Large intestine (tissue), 3 donors: ENCODE results near the gene DMD. TPM values are rescaled to one million over a fixed set of nuclear protein-coding genes. Genes with fewer than 3 reads are reported as not detected.
A peak's percentile ranks its signal among the peaks of the same experiment; 100 is the strongest.

ENCODE experiments used
- DNase-seq, 2 donors: peaks; one replicate each; pipeline versions ENCODE4 v3.0.0 to v3.0.0-alpha.2; 2013
- H3K27ac ChIP-seq: one replicate; pipeline ENCODE4 v1.5.1; 2013; ENCODE audit warnings: low read length
- H3K27me3 ChIP-seq: 2 replicates; pipeline ENCODE4 v1.6.1; 2013; ENCODE audit warnings: low read length; ENCODE audit not compliant: control insufficient read depth, insufficient read depth
- H3K36me3 ChIP-seq: 2 replicates; pipeline ENCODE4 v1.6.1; 2013; ENCODE audit warnings: low read length; ENCODE audit not compliant: control insufficient read depth, insufficient read depth
- H3K4me1 ChIP-seq: one replicate; pipeline ENCODE4 v1.6.1; 2013; ENCODE audit warnings: low read length; ENCODE audit not compliant: control insufficient read depth, insufficient read depth
- H3K4me3 ChIP-seq: one replicate; pipeline ENCODE4 v1.5.1; 2013; ENCODE audit warnings: low read length
- H3K9me3 ChIP-seq: one replicate; pipeline ENCODE4 v1.6.1; 2013; ENCODE audit warnings: mild to moderate bottlenecking, low read depth, low read length, moderate library complexity; ENCODE audit not compliant: control insufficient read depth
- WGBS: methylation state at CpG from one replicate; pipeline ENCODE4 v1.1.5; 2013; ENCODE audit warnings: low lambda C conversion rate; ENCODE audit not compliant: insufficient coverage; 5-methylcytosine and 5-hydroxymethylcytosine counted together
- polyA plus RNA-seq: library from polyadenylated mRNA; unstranded; fragments of 120-200 nt; gene quantifications from one replicate; pipeline ENCODE4 v1.2.1, GENCODE V29; 2013

Gene DMD
- polyA plus RNA-seq, 1 donor = 23.3 TPM

DNA sequence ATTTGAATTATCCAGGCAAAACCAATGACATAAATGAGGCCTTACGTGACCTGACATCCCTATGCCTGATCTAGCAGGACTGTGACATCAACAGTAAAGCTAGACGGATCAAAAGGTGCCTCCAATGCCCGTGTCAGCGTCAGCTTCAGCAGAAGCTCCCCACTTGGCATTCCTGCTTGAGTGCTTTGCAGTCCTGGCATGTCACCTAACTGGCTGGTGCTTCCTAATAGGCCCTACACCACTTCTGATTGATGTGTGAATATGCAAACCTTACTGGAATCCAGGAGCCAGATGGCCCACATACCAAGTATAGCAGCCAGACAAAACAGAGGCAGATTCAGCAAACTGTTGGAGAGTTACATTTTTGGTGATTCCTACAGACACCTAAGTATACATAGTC, 224.2 kb downstream of the DMD start:
- H3K27me3 ChIP-seq = no peaks in the 10 kb centered on the region
- no peak overlapping the region for H3K27ac ChIP-seq
- no CpG with 5 or more reads among the region's 4 CpGs for WGBS
- no peaks in the 10 kb centered on the region for H3K9me3 ChIP-seq
- no peak for DNase-seq
- H3K4me1 ChIP-seq = no peaks in the 10 kb centered on the region
- no peak overlapping the region for H3K4me3 ChIP-seq
- H3K36me3 ChIP-seq = no peaks in the 10 kb centered on the region

DNA sequence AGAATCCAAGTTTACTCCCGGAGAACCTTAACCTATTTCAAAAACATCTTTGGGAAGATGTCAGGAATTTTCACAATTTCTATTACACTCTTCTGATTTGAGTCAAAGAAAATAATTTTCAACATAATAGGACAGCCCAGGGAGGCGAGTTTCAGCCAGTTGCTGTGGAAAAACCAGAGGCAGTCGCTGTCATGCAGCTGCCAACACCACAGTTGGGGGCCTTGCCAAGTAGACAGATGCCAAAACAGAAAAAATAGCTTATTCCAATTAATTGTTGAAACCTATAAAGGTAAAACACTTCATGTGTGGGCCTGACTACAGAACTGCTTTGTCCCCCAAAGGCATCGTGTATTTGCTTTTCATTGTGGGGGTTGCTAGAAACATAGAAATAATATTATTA, 225.8 kb downstream of the DMD start:
- DNase-seq = no peak
- WGBS = no CpG with 5 or more reads among the region's 4 CpGs

DNA sequence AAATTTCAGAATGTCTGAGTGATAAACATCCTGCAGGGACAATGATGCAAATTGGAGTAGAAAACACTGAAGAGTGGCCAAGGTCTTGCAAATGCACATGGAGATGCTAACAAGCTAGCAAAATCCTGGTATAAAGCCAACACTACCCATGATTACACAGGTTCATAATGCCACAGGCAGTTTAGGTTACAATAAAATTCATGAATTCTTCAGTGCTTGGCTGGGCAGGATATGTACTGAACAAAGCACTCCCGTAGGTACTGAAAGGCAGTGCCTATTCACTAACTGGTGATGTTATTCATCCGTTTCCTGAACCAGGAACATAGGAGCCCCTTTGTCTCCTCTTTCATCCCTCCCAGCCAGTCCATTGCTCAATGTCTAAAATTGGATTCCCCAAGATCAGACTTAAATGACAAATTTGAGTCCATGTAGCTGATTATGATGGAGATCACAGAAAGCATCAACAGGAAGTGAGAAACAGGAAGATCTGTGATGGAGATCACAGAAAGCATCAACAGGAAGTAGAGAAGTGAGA, 244.5 kb downstream of the DMD start:
- H3K9me3 ChIP-seq = no peaks in the 10 kb centered on the region
- DNase-seq = no peak
- no peak overlapping the region for H3K27ac ChIP-seq
- no peak overlapping the region for H3K4me3 ChIP-seq
- no peaks in the 10 kb centered on the region for H3K27me3 ChIP-seq
- no peaks in the 10 kb centered on the region for H3K4me1 ChIP-seq
- no CpG with 5 or more reads among the region's 2 CpGs for WGBS
- H3K36me3 ChIP-seq = no peaks in the 10 kb centered on the region

More for the DNA sequence above, 225.8 kb downstream of the DMD start:
- no peak overlapping the region for H3K4me3 ChIP-seq
- no peaks in the 10 kb centered on the region for H3K36me3 ChIP-seq
- no peaks in the 10 kb centered on the region for H3K27me3 ChIP-seq
- no peaks in the 10 kb centered on the region for H3K9me3 ChIP-seq
- no peaks in the 10 kb centered on the region for H3K4me1 ChIP-seq
- no peak overlapping the region for H3K27ac ChIP-seq

DNA sequence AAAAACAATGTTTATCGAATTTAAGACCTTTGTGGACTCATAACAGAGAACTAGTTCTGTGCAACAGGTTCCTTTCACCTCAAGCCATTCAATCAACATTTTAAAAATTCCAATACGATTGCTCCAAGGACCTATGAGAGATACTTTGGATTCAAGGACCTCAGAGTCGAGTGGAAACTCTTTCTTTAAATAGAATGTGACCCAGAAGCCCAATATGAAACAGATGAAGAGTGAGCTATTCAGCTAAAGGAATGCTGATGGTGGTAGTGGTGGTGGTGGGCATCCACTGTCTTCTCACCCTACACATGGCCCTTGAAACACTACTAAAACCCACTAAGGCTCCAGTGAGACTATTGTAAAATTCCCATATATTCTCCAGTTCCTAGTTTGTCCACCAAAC, 257.2 kb downstream of the DMD start:
- no peaks in the 10 kb centered on the region for H3K36me3 ChIP-seq
- no peak overlapping the region for H3K4me3 ChIP-seq
- no peaks in the 10 kb centered on the region for H3K9me3 ChIP-seq
- no peaks in the 10 kb centered on the region for H3K27me3 ChIP-seq
- H3K4me1 ChIP-seq = no peaks in the 10 kb centered on the region
- no CpG with 5 or more reads among the region's 3 CpGs for WGBS
- no peak overlapping the region for H3K27ac ChIP-seq
- DNase-seq = no peak

DNA sequence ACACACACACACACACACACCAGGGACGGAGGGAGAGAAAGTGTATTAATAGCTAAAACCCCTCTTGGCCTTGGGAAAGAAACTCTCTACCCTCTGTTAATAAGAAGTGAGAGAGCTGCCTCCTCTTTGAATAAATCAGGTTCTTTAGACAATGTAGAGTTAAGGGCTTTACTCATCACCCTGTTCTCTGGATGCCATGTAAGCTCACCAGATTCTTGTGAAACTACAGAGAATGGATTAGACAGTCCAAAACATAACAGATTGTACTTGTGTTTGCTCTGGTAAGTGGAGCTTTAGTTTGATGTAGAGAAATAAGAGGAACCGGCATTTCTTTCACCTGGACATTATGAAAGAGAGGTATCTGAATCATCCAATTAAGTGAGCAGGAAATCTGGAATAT, 263.2 kb downstream of the DMD start:
- Histone ChIP-seq H3K9me3 (no peaks in the 10 kb centered on the region), H3K4me1 (no peaks in the 10 kb centered on the region), H3K4me3 (no peak overlapping the region), H3K27me3 (no peaks in the 10 kb centered on the region), H3K36me3 (no peaks in the 10 kb centered on the region), H3K27ac (no peak overlapping the region)
- no peak for DNase-seq
- WGBS = no CpG with 5 or more reads among the region's 2 CpGs

DNA sequence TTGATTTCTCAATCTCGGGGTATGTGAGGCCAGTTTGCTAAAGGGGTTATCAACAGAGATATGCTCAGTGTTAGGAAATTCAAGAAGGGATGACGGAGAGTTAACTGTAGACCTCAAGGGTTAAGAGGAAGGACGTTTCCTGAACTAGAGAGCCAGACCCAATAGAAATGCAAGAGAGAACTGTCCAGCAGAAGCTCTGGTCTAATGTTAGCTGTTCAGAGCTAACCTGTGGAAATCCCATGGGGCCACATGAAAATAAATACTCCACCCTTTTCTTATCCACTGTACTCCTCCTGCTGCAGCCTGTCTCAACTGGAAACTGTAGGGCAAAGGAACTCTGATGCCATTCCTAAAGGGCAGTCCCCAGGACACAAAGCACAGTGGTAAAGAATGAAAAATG, 274.3 kb downstream of the DMD start:
- no peak overlapping the region for H3K4me3 ChIP-seq
- no peaks in the 10 kb centered on the region for H3K4me1 ChIP-seq
- no peak overlapping the region for H3K27ac ChIP-seq
- WGBS = no CpG with 5 or more reads among the region's 3 CpGs
- no peak for DNase-seq
- no peaks in the 10 kb centered on the region for H3K9me3 ChIP-seq
- no peaks in the 10 kb centered on the region for H3K36me3 ChIP-seq
- H3K27me3 ChIP-seq = no peaks in the 10 kb centered on the region

DNA sequence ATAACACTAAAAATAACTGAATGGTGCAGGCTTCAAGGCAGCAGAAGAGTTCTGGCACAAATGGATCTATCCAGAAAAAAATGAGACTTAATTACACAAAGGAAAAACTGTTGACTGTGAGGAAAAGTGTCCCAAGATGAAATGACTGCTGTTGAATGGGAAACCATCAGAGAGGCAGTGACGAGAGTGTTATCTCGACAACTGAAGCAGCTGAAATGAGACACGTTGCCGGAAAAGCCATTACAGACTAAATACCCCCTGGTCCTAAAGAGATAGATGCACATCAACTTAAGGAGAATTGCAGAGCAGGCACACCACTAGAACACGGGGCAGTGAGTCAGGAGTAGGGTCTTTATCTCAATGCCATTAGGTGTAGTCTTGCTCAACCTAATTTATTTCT, 277.8 kb downstream of the DMD start:
- no peaks in the 10 kb centered on the region for H3K9me3 ChIP-seq
- DNase-seq = no peak
- no peaks in the 10 kb centered on the region for H3K36me3 ChIP-seq
- H3K4me3 ChIP-seq = no peak overlapping the region
- no peak overlapping the region for H3K27ac ChIP-seq
- H3K27me3 ChIP-seq = no peaks in the 10 kb centered on the region
- no peaks in the 10 kb centered on the region for H3K4me1 ChIP-seq
- no CpG with 5 or more reads among the region's 5 CpGs for WGBS

DNA sequence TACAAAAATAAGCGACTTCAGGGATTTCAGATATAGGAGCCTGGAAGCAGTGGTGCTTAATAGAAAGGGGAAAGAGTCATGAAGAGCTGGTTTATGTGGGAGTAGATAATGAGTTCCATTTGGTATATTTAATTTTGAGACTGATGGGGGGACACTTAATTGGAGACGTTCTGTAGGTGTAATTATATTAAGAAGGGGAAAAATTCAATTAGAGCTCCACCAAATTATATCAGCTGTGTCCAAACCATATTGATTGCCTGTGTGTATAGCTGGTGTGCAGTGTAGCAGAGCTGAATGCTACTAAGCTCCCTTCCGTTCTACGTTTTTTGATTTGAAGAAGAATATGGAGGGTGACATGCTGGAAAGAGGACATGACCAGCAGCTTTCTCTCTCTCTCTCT, 282.3 kb downstream of the DMD start:
- H3K4me1 ChIP-seq = no peaks in the 10 kb centered on the region

DNA sequence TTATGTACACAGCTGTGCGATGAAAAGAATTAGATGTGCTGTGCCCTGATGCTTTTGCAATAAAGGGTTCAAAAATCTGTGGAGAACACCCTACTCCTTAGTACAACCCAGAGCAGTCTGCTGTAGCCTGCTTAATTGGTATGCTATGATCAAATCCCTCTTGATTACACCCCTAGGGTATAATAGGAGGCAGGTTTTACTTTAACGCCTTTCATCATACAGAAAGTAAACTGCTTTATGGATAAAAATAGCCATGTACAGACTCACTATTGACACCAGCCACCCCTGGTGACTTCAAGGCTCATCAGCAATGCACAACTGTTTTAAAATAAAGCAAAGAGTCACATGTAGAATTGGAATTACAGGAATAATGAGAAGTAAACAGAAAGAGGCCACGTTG, 315.3 kb downstream of the DMD start:
- no CpG with 5 or more reads among the region's 3 CpGs for WGBS
- Histone ChIP-seq H3K27me3 (no peaks in the 10 kb centered on the region), H3K9me3 (no peaks in the 10 kb centered on the region), H3K27ac (no peak overlapping the region), H3K4me3 (no peak overlapping the region), H3K36me3 (no peaks in the 10 kb centered on the region), H3K4me1 (no peaks in the 10 kb centered on the region)
- no peak for DNase-seq

More for the DNA sequence above, 282.3 kb downstream of the DMD start:
- H3K27me3 ChIP-seq = no peaks in the 10 kb centered on the region
- no peaks in the 10 kb centered on the region for H3K9me3 ChIP-seq
- WGBS = 100% methylated on average over 1 of the region's 4 CpGs
- H3K27ac ChIP-seq = no peak overlapping the region
- peak in 1 of 2 donors; percentile 1 for DNase-seq
- H3K4me3 ChIP-seq = no peak overlapping the region
- no peaks in the 10 kb centered on the region for H3K36me3 ChIP-seq

DNA sequence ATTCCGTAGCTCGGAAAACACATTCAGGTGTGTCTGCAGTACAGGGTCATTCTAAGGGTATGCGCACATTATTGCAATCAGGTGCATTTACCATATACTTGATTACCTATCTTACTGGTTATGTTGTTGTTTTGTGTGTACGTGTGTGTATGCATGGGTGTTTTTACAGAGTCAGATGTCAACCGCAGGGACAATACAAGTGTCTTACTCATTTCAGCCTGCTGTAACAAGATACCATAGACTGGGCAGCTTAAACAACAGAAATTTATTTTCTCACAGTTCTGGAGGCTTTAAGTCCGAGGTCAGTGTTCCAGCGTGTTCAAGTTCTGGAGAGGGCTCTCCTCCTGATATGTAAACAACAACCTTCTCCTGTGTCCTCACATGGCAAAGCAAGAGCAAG, 316.7 kb downstream of the DMD start:
- Histone ChIP-seq H3K9me3 (no peaks in the 10 kb centered on the region), H3K27me3 (no peaks in the 10 kb centered on the region), H3K27ac (no peak overlapping the region), H3K4me3 (no peak overlapping the region), H3K4me1 (no peaks in the 10 kb centered on the region), H3K36me3 (no peaks in the 10 kb centered on the region)
- no peak for DNase-seq
- 100% methylated on average over 2 of the region's 7 CpGs for WGBS

DNA sequence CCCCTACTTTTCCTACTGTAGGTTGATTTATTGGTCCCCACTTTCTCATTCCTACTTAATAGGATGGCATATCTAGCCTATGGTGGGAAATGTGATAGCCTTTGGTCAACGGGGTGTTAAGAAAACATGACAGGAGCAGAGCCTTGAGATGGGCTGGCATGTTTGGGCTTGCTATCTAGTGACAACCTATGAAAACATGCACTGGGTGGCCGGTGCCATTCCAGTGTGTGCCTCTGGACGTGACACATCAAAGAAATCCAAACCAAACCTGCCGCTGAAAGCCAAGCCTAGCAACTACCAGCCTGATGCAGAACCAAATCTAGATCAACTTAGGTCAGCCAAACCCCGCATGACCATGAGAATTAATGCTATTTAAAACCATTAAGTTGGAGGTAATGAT, 317.6 kb downstream of the DMD start:
- no peak for DNase-seq
- no peak overlapping the region for H3K4me3 ChIP-seq
- no peaks in the 10 kb centered on the region for H3K4me1 ChIP-seq
- WGBS = no CpG with 5 or more reads among the region's 5 CpGs
- no peaks in the 10 kb centered on the region for H3K9me3 ChIP-seq
- H3K27me3 ChIP-seq = no peaks in the 10 kb centered on the region
- no peaks in the 10 kb centered on the region for H3K36me3 ChIP-seq
- no peak overlapping the region for H3K27ac ChIP-seq
